Chondrocyte (in vitro differentiated cells): ENCODE measurements around the gene LPCAT1. TPM values are rescaled to one million over a fixed set of nuclear protein-coding genes. Genes with fewer than 3 reads are reported as not detected.

Experiments used
- DNase-seq: peaks from one replicate; pipeline ENCODE4 v3.0.0; 2021; ENCODE audit warnings: mixed read lengths, low spot score
- H3K27ac Mint-ChIP-seq: one replicate; pipeline ENCODE4 v1.8.0; 2021; ENCODE audit warnings: mild to moderate bottlenecking, moderate library complexity, mixed read lengths; ENCODE audit not compliant: unreplicated experiment
- H3K27me3 Mint-ChIP-seq: 2 replicates; pipeline ENCODE4 v1.8.0; 2021; ENCODE audit warnings: low read depth, mixed read lengths
- H3K36me3 Mint-ChIP-seq: 2 replicates; pipeline ENCODE4 v1.8.0; 2021; ENCODE audit warnings: low read depth, mixed read lengths
- H3K4me1 Mint-ChIP-seq: 2 replicates; pipeline ENCODE4 v1.8.0; 2021; ENCODE audit warnings: low read depth, mild to moderate bottlenecking, mixed read lengths
- H3K4me3 Mint-ChIP-seq: one replicate; pipeline ENCODE4 v1.8.0; 2021; ENCODE audit warnings: mild to moderate bottlenecking, moderate library complexity, mixed read lengths; ENCODE audit not compliant: unreplicated experiment
- H3K9me3 Mint-ChIP-seq: 2 replicates; pipeline ENCODE4 v1.8.0; 2021; ENCODE audit warnings: low read depth, mixed read lengths
- CTCF ChIP-seq: fragments of 200-600 bp; sonication (generic); IDR thresholded peaks from 2 replicates; pipeline ENCODE4 v1.5.0; 2021; ENCODE audit warnings: antibody characterized with exemption, mild to moderate bottlenecking, moderate library complexity
- total RNA-seq: library from RNA; stranded (reverse); gene quantifications from 3 replicates; pipeline ENCODE4 v1.2.1, GENCODE V29; 2021

The LPCAT1 gene
- total RNA-seq, 1 donor from 2014 or later = 49.4 TPM

DNA sequence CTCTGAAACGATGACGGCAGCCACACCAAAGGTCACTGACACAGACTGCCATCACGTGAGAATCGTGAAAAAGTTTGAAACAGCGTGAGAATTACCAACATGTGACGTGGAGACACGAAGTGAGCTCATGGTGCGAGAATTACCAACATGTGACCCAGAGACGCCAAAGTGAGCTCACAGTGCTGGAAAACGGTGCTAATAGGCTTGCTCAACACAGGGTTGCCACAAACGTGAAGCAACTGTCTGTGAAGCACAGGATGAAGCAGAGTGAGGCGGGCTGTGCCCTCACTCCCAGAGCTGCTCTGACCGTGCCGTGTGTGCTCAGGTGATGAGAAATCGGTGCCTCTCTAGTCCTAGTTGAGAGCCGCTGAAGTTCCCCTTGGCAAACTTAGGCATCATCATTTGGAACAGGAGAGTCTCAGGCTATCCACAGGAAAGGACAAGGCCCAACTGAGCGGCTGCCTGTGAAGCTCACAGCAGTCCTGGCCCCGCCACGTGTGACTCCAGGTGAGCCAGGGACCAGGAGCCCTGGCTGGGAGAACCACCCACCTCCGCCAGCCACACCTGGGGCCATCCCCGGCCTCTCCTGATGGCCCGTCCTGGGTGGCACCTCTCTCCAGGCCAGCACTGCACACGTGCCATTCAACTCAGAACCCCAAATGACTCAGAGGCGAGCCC, 48.8 kb downstream of the LPCAT1 start:
- no peak overlapping the region for H3K4me3 Mint-ChIP-seq
- H3K4me1 Mint-ChIP-seq = no peaks in the 10 kb centered on the region
- no peak overlapping the region for H3K27ac Mint-ChIP-seq
- H3K27me3 Mint-ChIP-seq = no peaks in the 10 kb centered on the region
- peaks cover 24% of the 10 kb centered on the region for H3K36me3 Mint-ChIP-seq
- TF ChIP-seq CTCF = no peak
- no peaks in the 10 kb centered on the region for H3K9me3 Mint-ChIP-seq
- DNase-seq = no peak

DNA sequence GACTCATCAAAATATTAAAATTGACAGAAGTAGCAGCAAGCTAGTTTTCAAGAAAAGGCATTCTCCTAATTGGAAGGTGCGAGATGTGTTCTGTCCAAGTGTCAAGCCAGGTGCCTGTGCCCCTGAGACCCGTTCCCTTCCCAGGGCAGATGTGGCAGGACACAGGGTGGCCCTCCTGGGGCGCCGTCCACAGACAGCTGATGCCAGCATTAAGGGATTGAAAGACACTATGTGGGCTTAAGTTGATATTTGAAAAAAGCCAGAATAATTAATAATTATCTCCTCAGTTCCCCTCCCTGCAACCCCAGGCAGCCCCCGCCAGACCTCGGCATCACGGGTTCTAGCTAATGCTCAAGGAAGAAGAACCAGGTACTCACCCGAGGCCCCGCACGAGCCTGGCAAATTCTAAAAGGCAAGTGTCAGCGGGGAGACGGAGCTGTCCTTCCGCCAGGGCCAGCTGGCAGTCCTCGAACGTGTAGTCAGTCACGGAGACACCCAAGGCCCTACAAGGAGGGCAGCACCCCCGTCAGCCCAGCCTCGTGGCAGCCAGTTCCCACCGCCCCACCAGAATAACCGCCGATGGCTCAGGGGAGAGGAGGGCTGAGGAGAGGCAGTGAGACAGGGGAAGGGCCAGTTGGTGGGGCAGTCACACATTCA, 49.4 kb downstream of the LPCAT1 start:
- Mint-ChIP-seq H3K36me3 (peaks cover 24% of the 10 kb centered on the region), H3K27ac (no peak overlapping the region), H3K27me3 (no peaks in the 10 kb centered on the region), H3K9me3 (no peaks in the 10 kb centered on the region), H3K4me1 (no peaks in the 10 kb centered on the region), H3K4me3 (no peak overlapping the region)
- no peak for TF ChIP-seq CTCF
- peak; percentile 85 for DNase-seq

- Mint-ChIP-seq H3K27ac (no peak overlapping the region), H3K4me3 (no peak overlapping the region), H3K36me3 (peaks cover 24% of the 10 kb centered on the region), H3K27me3 (no peaks in the 10 kb centered on the region), H3K4me1 (no peaks in the 10 kb centered on the region), H3K9me3 (no peaks in the 10 kb centered on the region)
- TF ChIP-seq CTCF = no peak
- DNase-seq = no peak
Observed at GRCh38 chr5:1473746-1474145, 50.0 kb downstream of the LPCAT1 start.

GRCh38 chr5:1472964-1473628, 50.7 kb downstream of the LPCAT1 start:
- Mint-ChIP-seq H3K4me3 (no peak overlapping the region), H3K9me3 (no peaks in the 10 kb centered on the region), H3K4me1 (no peaks in the 10 kb centered on the region), H3K27ac (no peak overlapping the region), H3K36me3 (peaks cover 27% of the 10 kb centered on the region), H3K27me3 (no peaks in the 10 kb centered on the region)
- no peak for TF ChIP-seq CTCF
- DNase-seq = peak; percentile 67

GRCh38 chr5:1471997-1472963, 51.5 kb downstream of the LPCAT1 start:
- TF ChIP-seq CTCF = no peak
- Mint-ChIP-seq H3K4me1 (no peaks in the 10 kb centered on the region), H3K36me3 (peaks cover 28% of the 10 kb centered on the region), H3K4me3 (no peak overlapping the region), H3K9me3 (no peaks in the 10 kb centered on the region), H3K27ac (no peak overlapping the region), H3K27me3 (no peaks in the 10 kb centered on the region)
- DNase-seq = peak; percentile 85
